ENCODE data around the gene ETV2.
"Not testable (repeated sequence)": the region's sequence is repeated elsewhere in the genome, so short reads cannot be mapped to it uniquely, and the experiment has no call there.

Gene ETV2

DNA sequence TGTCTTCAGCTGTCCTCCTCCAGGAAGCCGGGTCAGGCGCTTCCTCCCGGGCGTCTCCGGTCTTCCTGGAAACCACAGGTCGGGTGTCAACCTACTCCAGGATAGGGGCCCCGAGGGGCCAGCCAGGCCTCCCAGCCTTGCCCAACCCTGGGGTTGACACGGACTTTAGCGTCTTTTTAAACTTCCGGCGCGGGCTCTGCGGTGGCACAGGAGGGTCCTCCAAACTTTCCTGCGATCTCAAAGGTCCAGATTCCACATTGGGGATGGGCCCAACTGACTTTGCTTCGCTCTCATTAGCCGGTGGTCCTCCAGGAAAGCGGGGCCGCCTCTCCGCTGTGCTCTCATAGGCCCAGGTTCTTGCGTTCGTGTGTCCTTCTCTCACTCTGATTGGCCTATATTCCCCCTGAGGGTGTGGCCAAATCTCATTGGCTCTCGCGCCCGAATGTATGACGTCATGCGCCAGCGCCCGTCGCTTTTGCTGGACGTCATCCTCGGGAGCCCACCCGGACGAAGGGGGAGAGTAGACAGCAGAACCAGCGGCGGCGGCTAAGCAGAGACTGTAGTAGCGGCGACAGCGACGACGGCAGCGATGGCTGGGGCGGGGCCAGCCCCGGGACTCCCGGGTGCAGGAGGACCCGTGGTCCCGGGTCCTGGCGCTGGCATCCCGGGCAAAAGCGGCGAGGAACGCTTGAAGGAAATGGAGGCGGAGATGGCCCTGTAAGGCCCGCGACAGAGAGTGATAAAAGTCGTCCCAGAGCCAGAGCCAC, 12.8 kb upstream of the ETV2 start, which contains the start of gene RBM42:
Gene RBM42 (plus strand): TSS at position 472 of the 767 bp plus-strand sequence. CDS start 118 bp downstream, at position 590.
- DNase-seq: peak; percentile 85

DNA sequence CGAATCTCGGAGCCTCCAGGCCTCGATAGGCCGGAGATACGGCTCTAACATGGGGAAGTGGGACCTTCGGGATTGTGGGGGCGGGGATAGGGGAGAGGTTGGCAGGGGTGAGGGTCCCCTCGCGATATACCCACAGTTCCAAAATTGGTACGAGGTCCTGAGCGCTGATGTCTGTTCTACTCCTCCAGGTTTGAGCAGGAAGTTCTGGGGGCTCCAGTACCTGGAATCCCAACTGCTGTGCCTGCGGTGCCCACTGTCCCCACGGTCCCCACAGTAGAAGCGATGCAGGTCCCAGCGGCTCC, 12.3 kb upstream of the ETV2 start:
- DNase-seq: no peak

DNA sequence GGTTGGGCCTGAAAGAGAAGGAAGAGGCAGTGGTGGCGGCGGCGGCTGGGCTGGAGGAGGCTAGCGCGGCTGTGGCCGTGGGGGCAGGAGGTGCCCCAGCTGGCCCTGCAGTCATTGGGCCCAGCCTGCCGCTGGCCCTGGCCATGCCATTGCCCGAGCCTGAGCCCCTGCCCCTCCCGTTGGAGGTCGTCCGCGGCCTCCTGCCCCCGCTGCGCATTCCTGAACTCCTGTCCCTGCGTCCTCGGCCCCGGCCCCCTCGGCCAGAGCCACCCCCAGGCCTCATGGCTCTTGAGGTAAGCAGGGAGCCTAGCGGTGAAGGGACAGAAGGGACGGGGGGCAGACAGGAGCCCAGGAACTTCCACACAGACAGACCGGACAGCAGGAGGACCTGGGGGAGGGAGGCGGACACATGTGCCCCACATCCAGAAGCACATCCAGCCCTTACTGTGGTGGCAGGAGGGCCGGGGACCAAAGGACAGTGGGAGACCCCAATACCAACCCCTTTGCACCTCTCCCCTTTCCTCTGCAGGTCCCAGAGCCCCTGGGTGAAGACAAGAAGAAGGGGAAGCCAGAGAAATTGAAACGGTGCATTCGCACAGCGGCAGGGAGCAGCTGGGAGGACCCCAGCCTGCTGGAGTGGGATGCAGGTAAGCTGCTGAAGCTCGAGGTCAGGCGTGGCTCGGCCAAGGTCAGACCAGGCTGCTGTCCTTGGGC, 7.7 kb upstream of the ETV2 start:
- DNase-seq: no peak

DNA sequence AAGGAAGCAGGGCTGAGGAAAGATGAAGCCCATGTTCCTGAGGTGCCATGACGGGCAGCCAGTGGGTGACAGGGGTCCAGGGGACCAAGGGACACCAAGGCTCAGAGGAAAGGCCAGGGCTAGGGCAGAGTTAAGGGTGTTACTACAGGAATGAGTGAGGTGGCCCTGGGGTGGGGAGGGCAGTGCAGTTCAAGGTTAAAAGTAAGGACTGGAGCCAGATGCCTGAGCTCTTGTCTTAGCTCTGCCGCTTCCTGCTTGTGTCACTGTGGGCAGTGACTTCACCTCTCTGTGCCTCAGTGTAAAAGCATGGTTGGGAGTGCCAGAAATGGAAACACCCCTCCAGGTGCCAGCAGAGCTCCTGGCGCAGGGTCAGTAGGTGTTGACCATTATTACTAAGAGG, 4.9 kb upstream of the ETV2 start:
- no peak for DNase-seq

DNA sequence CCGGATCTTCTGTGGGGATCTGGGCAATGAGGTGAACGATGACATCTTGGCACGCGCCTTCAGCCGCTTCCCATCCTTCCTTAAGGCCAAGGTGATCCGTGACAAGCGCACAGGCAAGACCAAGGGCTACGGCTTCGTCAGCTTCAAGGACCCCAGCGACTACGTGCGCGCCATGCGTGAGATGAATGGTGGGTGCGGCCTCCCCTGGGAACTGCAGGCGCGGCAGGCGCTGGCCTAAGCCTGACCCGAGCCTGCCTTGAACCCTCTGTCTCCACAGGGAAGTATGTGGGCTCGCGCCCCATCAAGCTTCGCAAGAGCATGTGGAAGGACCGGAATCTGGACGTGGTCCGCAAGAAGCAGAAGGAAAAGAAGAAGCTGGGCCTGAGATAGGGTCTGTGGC, 4.4 kb upstream of the ETV2 start:
- DNase-seq: no peak

DNA sequence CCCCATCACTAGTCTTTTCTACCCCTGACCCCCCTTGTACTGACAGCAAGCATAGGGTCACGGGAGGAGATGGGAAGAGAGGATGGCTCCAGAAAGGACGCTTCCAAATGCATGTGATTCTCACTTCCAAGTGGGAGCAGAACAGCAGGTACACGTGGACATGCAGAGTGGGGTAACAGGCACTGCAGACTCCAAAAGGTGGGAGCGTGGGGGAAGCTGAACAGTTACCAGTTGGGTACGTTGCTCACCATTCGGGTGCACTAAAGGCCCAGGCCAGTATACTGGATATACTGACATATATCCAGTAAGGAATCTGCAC, 2.3 kb upstream of the ETV2 start:
- DNase-seq: no peak

DNA sequence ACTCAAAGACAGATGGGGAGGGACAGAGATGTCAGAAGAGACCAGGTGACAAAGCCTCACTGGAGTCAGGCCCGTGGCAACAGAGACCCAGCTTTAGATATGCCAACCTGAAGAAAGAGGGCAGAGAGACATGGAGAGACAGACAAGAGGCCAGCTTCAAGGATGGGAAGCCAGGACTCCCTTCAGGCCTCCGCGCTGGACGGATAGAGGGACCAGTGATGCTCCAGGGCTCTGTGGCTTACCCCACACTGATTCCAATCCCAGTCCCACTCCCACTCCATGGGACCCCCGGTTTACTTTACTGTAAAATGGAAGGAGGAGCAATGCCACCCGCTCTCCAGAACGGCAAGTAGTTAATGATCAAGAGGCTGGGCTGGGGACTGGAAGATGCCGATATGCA, 1.7 kb upstream of the ETV2 start:
- no peak for DNase-seq

DNA sequence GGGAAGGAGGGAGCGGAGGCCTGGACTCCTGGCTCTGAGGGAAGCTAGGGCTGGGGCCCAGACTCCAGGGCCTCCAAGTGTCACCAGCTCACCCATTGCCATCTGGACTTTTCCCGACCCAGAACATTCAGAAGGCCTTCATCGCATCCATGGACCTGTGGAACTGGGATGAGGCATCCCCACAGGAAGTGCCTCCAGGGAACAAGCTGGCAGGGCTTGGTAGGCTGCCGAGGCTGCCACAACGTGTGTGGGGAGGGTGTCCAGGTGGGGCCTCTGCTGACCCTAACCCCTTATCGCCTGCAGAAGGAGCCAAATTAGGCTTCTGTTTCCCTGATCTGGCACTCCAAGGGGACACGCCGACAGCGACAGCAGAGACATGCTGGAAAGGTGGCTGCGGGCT, 767 bp downstream of the ETV2 start:
- DNase-seq: no peak

DNA sequence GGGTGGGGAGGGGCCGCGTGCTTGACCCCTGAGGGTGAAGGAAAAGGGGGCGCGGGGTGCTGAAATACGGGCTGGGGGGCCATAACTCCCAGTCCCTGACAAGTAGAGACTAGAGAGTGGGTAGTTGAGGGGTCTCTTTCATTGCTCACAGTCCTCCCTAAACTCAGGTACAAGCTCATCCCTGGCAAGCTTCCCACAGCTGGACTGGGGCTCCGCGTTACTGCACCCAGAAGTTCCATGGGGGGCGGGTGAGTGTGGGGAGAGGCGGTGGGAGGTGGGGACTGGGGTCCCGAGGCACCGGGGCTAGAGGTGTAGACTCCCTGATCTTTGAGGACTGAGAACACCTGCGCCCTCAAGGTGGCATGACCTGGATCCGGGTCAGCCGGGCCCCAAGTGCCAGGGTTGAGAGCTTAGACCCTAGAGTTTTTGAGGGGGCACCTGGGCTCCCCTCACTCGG, 1.3 kb downstream of the ETV2 start:
- no peak for DNase-seq

DNA sequence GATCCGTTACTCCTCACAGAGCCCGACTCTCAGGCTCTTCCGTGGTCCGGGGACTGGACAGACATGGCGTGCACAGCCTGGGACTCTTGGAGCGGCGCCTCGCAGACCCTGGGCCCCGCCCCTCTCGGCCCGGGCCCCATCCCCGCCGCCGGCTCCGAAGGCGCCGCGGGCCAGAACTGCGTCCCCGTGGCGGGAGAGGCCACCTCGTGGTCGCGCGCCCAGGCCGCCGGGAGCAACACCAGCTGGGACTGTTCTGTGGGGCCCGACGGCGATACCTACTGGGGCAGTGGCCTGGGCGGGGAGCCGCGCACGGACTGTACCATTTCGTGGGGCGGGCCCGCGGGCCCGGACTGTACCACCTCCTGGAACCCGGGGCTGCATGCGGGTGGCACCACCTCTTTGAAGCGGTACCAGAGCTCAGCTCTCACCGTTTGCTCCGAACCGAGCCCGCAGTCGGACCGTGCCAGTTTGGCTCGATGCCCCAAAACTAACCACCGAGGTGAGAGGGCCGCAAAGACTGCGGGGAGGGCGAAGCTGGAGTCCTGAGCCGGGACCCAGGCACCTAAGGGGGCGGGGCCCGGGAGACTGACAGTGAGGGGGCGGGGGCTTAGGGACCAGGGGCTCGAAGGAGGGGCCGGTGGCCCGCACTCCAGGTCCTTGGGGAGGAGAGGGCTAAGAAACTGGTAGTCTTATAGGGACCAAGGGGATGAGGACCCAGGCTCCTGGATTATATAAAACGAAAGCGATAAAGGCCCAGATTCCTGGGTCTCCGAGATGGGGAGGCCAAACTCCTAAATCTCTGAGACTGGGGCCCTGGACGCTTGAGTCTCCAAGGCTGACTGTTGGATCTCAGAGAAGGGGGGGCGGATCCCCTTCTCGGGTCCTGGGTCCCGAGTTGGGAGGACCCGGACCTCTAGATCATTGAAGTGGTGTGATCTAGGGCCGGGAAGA, 2.0 kb downstream of the ETV2 start:
- peak; percentile 44 for DNase-seq

DNA sequence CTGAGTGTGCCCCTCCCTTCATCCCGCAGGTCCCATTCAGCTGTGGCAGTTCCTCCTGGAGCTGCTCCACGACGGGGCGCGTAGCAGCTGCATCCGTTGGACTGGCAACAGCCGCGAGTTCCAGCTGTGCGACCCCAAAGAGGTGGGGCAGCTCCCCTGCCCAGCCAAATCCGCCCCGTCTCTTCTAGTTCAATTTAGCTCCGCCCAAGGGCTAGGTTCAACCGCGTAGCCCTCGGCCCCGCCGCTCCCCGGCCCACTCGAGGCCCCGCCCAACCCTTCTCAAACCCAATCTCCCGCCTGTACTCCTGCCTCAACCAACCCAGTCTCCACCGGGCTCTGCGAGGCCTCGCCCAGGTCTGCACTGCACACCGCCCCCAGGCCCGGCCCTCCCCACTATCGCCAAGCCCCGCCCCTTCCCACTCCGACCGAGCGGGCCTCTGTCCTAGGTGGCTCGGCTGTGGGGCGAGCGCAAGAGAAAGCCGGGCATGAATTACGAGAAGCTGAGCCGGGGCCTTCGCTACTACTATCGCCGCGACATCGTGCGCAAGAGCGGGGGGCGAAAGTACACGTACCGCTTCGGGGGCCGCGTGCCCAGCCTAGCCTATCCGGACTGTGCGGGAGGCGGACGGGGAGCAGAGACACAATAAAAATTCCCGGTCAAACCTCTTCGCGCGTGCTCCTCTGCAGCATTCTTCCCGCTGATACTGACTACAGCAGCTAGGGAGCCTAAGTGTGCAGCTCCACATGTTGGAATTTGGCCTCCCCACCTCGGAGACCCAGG, 2.9 kb downstream of the ETV2 start:
- DNase-seq: peak; percentile 53

DNA sequence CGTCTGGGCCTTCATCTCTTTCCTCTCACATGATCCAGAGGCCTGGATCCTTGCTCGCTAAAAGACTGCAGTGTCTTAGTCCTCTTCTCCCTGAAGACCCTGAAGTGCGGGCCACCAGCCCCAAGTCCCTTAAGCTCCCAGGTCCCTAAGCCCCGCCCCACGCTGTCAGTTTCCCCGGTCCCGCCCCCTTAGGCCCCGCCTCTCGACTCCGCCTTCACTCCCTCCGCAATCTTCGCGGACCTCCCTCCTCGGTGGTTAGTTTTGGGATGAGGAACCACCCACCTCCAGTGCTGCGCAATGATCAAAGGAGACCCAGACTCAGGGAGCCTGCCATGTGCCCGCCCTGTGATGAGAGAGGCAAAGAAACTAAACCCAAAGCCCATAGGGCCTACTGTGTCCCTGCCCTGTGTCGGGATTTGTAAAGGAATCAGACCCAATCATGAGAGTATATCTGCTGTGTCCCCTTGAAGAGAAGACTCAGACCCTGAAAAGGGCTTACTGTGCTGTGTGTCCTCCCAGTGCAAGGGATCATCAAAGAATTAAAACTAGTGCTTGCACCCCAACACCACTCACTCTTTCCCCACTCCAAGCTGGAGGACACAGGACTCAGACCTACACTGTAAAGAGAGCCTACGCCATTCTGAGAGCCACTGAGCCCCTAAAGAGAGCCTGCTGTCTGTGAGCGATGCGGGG, 3.6 kb downstream of the ETV2 start:
- no peak for DNase-seq

DNA sequence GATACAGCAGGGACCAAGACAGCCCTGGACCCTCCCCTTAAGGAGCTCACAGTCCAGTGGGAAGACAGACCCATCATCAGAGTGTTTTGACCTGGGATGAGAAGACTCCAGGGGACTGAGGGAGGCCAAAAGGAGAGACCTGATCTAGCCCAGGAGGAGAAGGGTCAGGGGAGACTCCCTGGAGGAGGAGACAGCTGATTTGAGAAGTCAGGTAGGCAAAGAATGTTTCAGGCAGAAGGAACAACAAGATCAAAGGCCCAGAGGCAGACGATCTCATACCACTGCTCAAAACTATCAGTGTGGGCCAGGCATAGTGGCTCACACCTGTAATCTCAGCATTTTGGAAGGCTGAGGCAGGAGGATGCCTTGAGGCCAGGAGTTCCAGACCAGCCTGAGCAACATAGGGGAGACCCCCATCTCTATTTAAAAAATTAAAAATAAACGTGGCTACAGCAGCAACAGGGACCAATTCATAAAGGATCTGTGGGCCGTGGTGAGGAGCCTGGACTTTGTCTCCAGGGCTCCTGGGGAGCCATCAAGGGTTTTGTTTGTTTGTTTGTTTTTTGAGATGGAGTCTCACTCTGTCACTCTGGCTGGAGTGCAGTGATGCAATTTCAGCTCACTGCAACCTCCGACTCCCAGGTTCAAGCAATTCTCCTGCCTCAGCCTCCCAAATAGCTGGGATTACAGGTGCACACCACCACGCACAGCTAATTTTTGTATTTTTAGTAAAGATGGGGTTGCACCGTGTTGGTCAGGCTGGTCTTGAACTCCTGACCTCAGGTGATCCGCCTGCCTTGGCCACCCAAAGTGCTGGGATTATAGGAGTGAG, 4.4 kb downstream of the ETV2 start:
- no peak for DNase-seq

DNA sequence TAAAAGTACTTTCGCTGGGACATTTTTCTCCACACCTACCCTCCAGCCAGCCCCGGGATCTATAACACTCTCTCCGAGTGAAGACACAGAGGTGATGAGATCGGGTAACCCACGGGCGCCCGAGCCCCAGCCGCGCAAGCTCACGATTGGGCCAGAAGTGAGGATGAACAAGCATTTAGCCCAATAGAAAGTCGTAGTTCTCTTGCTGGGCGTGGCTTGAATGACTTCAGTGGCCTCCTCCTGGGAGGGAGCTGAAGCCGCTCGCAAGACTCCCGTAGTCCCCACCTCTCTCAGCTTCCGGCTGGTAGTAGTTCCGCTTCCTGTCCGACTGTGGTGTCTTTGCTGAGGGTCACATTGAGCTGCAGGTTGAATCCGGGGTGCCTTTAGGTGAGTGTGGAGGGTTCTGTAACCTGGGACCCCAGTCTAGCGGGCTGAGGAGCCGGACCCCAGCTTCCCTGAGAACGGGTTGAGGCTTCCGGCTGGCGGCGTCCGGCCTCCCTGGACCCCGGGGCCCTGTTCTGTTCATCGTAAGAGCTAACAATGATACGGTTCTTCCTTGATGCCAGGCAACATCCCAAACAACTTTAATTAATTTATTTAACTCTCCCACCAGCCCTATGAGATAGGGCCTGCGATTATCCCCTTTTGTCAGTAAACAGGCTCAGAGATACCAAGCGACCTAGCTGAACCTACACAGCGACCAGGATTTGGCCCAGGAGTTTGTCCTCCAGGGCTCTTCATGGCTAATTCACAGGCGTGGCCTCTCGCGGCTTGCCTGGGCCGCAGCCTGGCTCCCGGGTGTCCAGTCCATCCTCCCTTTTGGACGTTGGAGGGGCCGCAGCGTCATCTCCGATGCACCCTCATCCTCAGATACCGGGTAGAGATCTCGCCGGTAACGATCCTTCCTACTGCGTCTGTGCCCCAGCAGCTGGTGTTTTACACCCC, 6.7 kb downstream of the ETV2 start, which contains the start of gene COX6B1:
Gene COX6B1 (plus strand): TSS at position 307 of the 945 bp plus-strand sequence. CDS start 2,921 bp downstream, outside the sequence.
- DNase-seq: peak; percentile 83

DNA sequence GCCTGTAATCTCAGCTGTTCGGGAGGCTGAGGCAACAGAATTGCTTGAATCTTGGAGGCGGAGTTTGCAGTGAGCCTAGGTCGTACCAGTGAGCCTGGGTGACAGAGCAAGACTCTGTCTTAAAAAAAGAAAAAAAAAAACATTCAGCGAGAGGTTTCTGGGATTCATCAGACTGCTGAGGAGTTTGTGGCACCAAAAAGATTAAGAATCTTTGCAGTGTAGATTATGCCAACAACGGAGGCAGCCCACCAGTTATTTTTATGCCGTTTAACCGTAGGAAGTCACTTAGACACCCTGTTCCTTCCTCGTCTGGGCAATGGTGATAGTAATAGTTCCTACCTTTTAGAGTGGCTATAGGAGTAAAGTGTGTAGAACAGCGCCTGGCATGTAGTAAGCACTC, 9.0 kb downstream of the ETV2 start:
- DNase-seq: no peak

DNA sequence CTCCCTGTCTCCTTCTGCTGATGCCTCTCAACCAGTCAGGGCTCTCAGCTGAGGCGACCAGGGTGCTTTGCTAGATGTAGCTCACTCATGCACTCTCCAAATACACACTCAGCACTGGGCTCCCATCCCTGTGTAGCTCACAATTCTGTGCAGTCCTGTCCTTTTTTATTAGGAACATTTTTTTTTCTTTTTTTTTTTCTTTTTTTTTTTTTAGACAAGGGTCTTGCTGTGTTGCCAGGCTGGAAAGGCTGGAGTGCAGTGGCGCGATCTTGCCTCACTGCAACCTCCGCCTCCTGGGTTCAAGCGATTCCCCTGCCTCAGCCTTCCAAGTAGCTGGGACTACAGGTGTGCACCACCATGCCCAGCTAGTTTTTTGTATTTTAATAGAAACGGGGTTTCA, 13.3 kb downstream of the ETV2 start:
- DNase-seq: not testable (repeated sequence)

DNA sequence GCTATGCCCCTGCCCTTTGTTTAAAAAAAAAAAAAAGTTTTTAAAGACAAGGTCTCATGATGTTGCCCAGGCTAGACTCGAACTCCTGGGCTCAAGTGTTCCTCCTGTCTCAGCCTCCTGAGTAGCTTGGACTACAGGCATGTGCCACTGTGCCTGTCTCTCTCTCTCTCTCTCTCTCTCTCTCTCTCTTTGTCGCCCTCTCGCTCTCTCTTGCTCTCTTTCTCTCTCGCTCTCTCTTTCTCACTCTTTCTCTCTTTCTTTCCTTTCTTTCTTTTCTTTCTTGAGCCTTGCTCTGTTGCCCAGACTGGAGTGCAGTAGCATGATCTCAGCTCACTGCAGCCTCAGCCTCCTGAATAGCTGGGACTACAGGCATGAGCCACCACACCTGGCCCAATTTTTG, 14.1 kb downstream of the ETV2 start:
- DNase-seq: no peak

DNA sequence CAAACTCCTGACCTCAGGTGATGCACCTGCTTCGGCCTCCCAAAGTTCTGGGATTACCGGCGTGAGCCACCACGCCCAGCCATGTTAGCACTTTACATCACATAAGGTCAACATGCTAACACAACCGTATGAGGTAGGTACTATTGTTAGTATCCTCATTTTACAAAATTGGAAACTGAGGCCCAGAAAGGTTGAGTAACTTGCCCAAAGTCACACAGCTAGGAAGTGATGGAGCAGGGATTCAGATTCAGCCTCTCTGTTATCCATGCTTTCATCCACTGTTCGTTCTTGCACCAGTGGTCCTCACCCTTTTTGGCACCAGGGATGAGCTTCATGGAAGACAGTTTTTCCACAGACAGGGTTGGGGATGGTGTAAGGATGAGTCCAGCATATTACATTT, 15.2 kb downstream of the ETV2 start:
- no peak for DNase-seq

DNA sequence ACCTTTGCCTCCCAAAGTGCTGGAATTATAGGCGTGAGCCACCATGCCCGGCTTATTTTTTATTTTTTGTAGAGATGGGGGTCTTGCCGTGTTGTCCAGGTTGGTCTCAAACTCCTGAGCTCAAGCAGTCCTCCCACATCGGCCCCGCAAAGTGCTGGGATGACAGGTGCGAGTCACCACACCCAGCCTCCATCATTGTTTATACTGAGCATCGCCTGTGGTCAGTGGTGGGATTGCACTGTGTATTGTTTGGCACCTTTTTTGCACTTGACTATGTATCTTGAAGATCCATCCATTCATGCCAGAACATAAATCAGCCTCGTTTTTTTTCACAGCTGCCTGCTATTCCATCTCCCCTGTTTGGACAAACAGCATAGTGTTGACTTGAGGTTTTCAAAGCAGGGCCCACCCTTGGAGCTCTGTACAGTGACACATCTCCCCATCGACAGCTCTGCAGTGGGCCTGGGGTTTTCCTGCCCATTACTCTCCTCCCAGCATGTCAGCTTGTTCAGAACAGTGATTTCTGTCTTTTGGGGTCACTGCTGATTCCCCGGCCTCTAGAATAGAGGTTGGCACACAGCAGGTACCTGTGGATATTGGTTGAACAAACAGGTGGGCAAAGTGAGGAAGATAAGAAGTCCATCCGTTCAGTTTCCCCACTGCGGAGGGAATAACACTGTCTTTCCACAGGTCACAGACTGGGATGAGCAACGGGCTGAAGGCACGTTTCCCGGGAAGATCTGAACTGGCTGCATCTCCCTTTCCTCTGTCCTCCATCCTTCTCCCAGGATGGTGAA, 16.6 kb downstream of the ETV2 start:
- no peak for DNase-seq

All from GOT3 (cell line).